Measurements from ENCODE around the gene MFSD12. TPM values are rescaled to one million over a fixed set of nuclear protein-coding genes. Genes with fewer than 3 reads are reported as not detected.

Gene MFSD12
- 107 and 146 TPM in 2 replicates for total RNA-seq

GRCh38 chr19:3557461-3558248 lies at the start of gene MFSD12:
MFSD12 (minus strand) TSS chr19:3557586; CDS start chr19:3557403, 183 bp downstream.

DNA sequence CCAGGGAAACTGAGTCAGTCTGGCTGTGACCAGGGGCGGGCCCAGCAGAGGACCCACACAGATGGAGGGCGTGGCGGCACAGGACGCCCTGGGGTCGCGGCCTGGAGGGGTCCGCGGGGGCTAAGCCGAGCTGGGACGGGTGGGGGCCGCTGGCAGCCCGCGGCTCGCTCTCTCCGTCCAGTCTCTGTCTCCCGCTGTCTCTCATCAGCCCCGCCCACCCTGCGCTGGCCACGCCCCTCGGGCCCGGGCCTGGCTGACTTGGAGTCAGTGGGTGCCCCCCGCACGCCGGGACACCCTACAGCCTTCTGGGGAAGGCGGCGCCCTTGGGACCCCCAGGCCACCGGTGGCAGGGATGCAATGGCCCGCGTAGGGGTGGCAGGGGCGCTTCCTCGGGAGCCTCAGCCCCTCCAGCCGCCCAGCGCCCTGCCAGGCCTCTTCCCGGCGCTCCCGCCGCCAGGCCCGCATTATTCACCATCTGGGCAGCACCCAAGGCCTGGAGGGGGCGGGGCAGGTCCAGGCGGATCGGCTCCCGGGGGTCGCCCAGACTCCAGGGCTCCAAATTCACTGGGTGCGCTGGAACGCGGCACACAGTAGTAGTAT lies 49.4 kb upstream of the MFSD12 start, which contains the start of gene TBXA2R:
TSS of gene TBXA2R (minus strand) at position 186 of the 600 bp plus-strand sequence. CDS start 6,241 bp downstream, outside the sequence.

GRCh38 chr19:3585301-3586126 lies 28.1 kb upstream of the MFSD12 start, which contains the start of gene GIPC3:
GIPC3 (plus strand) TSS chr19:3585478; CDS start chr19:3585598, 120 bp downstream.

DNA sequence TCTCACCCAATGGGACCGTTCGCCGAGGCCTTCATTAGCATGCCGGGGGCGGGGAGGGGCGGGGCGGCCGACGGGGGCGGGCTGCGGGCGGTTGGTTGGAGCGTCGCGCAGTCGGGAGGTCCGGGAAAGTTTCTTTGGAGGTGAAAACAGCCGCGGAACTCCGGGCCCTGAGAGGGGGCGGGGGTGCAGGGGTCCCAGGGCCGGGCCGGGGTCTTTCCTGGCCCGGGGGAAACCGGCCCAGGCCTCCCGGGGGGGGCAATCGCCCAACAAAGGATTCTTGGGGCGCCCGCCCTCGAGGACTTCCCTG lies 15.4 kb upstream of the MFSD12 start, which contains the start of gene HMG20B:
TSS of gene HMG20B (plus strand) at position 90 of the 307 bp plus-strand sequence. CDS start 366 bp downstream, outside the sequence.

GRCh38 chr19:3538965-3539755 lies 18.2 kb downstream of the MFSD12 start, which contains the start of gene TEKTIP1:
TEKTIP1 (plus strand) TSS chr19:3539174; CDS start chr19:3539178, 4 bp downstream.

DNA sequence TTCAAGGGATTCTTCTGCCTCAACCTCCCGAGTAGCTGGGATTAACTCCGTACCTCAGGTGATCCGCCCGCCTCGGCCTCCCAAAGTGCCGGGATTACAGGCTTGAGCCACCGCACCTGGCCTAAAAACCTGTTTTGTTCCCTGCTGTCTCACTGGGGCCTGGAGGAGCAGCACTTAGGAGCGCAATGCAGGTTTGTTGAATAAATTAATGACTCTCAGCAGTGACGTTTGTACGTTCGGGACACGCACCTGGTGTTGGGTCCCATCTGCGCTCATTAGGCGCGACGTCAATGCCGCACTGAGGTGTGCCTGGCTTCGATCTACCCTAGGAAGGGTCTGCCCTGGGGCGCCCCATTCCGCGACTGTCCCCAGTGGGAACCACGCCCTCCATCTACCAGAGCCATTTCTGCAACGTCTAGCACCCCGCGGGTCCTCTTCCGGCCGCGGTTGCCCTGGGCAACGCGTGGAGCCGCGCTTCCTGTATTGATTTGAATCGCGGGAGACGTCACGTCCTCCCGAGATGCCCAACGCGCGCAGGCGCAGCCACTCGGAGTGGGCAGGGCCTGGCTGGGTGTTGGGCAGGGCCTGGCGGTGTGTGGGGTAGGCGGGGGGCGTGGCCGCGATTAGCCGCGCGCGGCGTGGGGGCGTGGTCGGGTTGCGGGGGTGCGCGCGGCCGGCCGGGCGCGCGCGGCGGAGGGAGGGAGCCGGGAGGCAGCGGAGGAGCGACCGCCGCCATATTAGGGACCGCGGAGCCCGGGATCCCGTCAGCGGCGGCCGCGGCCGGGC lies 51.6 kb downstream of the MFSD12 start, which contains the start of gene FZR1:
TSS of gene FZR1 (plus strand) at position 714 of the 786 bp plus-strand sequence. CDS start 16,679 bp downstream, outside the sequence.

GRCh38 chr19:3500429-3501101 lies 56.8 kb downstream of the MFSD12 start, which contains the start of gene DOHH:
DOHH (minus strand) TSS chr19:3500674; CDS start chr19:3496814, 3,860 bp downstream.

Other genes starting within 250 kb of the MFSD12 start
- 38.3 and 43.4 TPM in 2 replicates for gene NFIC, start 191.0 kb downstream of the MFSD12 start, total RNA-seq
- gene SMIM24, start 77.1 kb downstream of the MFSD12 start, total RNA-seq, result not detected in 2 replicates
- gene SMIM44, start 74.1 kb downstream of the MFSD12 start, total RNA-seq, result not detected in 2 replicates
- 12.7 and 20.0 TPM in 2 replicates for gene DOHH, start 56.9 kb downstream of the MFSD12 start, total RNA-seq
- gene FZR1, start 51.3 kb downstream of the MFSD12 start, total RNA-seq, result 47.0 and 48.1 TPM in 2 replicates
- not detected in 2 replicates for gene TEKTIP1, start 18.4 kb downstream of the MFSD12 start, total RNA-seq
- gene HMG20B, start 15.4 kb upstream of the MFSD12 start, total RNA-seq, result 154 and 181 TPM in 2 replicates
- gene GIPC3, start 27.9 kb upstream of the MFSD12 start, total RNA-seq, result under 0.01 and 0.18 TPM in 2 replicates
- gene TBXA2R, start 49.3 kb upstream of the MFSD12 start, total RNA-seq, result 3.2 and 8.6 TPM in 2 replicates
- 27.1 and 30.0 TPM in 2 replicates for gene CACTIN, start 69.2 kb upstream of the MFSD12 start, total RNA-seq
- 33.4 and 38.1 TPM in 2 replicates for gene PIP5K1C, start 142.9 kb upstream of the MFSD12 start, total RNA-seq
- not detected in 2 replicates for gene TJP3, start 150.8 kb upstream of the MFSD12 start, total RNA-seq
- gene APBA3, start 204.1 kb upstream of the MFSD12 start, total RNA-seq, result 20.8 and 27.5 TPM in 2 replicates
- 82.9 and 117 TPM in 2 replicates for gene MRPL54, start 205.1 kb upstream of the MFSD12 start, total RNA-seq
- gene RAX2, start 214.6 kb upstream of the MFSD12 start, total RNA-seq, result not detected in 2 replicates
- gene MATK, start 228.8 kb upstream of the MFSD12 start, total RNA-seq, result not detected in 2 replicates